Stimulated activated naive CD8-positive, alpha-beta T cell treated with anti-CD3 and anti-CD28 coated beads, Interleukin-15, Interleukin-2, amounts not matched to agents 100 ng/mL and 50 ng/mL, for 24 hours (primary cell): Measurements from ENCODE around the gene FGD4.

ENCODE experiments used
- H3K27ac Mint-ChIP-seq: one replicate; pipeline ENCODE4 v1.8.0; 2021; ENCODE audit warnings: mild to moderate bottlenecking, mixed read lengths
- H3K27me3 Mint-ChIP-seq: one replicate; pipeline ENCODE4 v1.8.0; 2021; ENCODE audit warnings: mixed read lengths
- H3K36me3 Mint-ChIP-seq: one replicate; pipeline ENCODE4 v1.8.0; 2021; ENCODE audit warnings: low read depth, mixed read lengths
- H3K4me1 Mint-ChIP-seq: one replicate; pipeline ENCODE4 v1.8.0; 2021; ENCODE audit warnings: low read depth, mixed read lengths
- H3K4me3 Mint-ChIP-seq: one replicate; pipeline ENCODE4 v1.8.0; 2021; ENCODE audit warnings: mild to moderate bottlenecking, mixed read lengths
- H3K9me3 Mint-ChIP-seq: one replicate; pipeline ENCODE4 v1.8.0; 2021; ENCODE audit warnings: mixed read lengths

Gene FGD4

DNA sequence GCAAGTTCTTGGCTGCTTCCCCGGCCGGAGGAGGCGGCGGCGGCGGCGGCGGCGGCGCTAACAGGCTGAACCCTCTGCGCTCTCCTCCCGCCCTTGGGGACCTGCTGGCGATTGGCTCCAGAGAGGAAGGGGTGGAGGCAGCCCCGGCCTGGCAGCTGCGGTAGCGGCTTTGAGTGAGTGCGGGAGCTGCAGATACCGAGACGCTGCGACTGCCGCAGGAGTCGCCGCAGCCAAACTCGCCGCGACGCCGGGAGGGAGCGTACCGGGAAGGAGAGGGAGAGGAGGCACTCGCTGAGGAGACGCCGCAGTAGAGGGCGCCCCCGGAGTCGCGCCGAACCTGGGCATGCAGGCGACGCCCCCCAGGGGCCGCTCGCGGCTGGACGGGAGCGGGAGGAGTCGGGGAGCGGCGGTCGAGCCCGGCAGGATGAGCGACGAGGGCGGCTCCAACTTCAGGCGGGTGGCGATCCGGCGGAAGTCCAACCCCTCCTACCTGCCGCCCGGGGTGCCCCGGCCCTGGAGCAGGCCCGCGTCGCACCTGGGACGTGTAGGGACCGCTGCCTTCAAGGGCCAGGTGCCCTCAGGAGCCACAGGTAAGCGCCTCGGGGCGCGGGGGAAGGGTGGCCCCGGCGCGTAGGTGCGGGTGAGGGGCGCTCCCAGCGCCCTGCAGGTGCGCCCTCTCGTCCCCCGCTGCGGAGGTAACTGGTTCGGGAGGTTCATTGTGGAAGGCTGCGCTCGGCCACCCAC, at the start of gene FGD4:
Gene FGD4 (plus strand): TSS at position 189 of the 744 bp plus-strand sequence.
- Mint-ChIP-seq H3K36me3 (no peaks in the 10 kb centered on the region), H3K9me3 (no peaks in the 10 kb centered on the region), H3K27me3 (peaks cover 40% of the 10 kb centered on the region), H3K4me3 (peak within 1 kb of the TSS; percentile 87), H3K27ac (no peak within 1 kb of the TSS), H3K4me1 (peaks cover 3% of the 10 kb centered on the region)

DNA sequence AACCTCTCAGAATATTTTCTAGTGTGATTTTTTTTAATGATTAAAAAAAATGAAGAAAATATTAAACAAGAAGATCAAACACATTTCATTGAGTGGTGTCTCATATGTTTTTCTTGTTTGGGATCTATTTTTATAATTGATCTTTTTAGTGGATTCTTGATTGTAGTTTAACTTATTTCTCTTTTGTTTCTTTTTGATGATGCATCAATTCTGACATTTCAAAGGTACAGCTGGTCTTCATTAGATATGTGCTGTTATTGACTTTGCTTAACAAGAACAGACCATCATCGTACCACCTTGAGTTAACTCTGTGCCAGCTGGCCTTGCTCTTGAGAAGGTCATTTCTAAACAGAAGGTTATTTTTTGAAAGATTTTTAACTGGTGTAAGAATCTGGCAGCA, 45.8 kb upstream of the FGD4 start:
- H3K9me3 Mint-ChIP-seq, result no peaks in the 10 kb centered on the region
- no peak overlapping the region for H3K4me3 Mint-ChIP-seq
- H3K27ac Mint-ChIP-seq, result no peak overlapping the region
- H3K4me1 Mint-ChIP-seq, result no peaks in the 10 kb centered on the region
- H3K27me3 Mint-ChIP-seq, result no peaks in the 10 kb centered on the region
- peaks cover 7% of the 10 kb centered on the region for H3K36me3 Mint-ChIP-seq

DNA sequence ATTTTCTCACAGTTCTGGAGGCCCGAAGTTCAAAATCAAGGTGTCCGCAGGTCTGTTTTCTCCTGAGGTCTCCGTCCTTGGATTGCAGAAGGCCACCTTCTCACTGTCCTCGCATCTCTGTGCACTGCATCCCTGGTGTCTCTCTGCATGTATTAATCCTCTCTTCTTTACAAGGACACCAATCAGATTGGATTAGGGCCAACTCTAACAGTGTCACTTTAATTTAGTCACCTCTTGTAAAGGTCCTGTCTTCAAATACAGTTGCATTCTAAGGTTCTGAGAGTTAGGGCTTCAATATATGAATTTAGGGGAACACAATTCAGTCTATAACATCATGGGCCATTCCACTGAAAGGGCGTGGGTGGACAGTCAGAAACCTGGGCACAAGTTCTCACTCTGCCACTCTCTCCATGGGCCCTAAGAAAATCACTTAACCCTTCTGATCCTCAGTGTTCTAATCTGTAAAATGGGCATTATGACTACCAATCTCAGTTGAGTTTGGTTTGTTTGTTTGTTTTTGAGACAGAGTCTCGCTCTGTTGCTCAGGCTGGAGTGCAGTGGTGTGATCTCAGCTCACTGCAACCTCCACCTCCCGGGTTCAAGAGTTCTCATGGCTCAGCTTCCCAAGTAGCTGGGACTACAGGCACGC, 41.6 kb upstream of the FGD4 start:
- H3K27ac Mint-ChIP-seq, result no peak overlapping the region
- no peaks in the 10 kb centered on the region for H3K27me3 Mint-ChIP-seq
- H3K4me3 Mint-ChIP-seq, result no peak overlapping the region
- H3K4me1 Mint-ChIP-seq, result no peaks in the 10 kb centered on the region
- no peaks in the 10 kb centered on the region for H3K36me3 Mint-ChIP-seq
- H3K9me3 Mint-ChIP-seq, result no peaks in the 10 kb centered on the region

DNA sequence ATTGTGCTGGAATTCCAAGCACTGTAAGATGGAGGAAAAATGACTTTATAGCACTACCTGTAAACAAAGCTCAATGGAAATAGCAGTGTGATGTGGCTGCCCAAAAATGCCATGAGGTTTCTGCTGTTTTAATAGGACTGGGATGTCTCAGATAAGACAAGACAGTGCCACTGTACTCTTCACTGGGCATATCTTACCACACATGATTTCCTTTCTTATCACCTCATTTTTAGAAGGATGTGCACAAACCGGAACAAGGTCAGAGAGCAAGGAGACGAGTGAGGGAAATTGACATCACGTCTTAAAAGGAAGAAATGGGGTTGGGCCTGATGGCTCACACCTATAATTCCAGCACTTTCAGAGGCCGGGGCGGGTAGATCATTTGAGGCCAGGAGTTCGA, 38.4 kb upstream of the FGD4 start:
- H3K4me3 Mint-ChIP-seq, result no peak overlapping the region
- H3K27me3 Mint-ChIP-seq, result no peaks in the 10 kb centered on the region
- H3K9me3 Mint-ChIP-seq, result no peaks in the 10 kb centered on the region
- H3K4me1 Mint-ChIP-seq, result no peaks in the 10 kb centered on the region
- no peak overlapping the region for H3K27ac Mint-ChIP-seq
- no peaks in the 10 kb centered on the region for H3K36me3 Mint-ChIP-seq

DNA sequence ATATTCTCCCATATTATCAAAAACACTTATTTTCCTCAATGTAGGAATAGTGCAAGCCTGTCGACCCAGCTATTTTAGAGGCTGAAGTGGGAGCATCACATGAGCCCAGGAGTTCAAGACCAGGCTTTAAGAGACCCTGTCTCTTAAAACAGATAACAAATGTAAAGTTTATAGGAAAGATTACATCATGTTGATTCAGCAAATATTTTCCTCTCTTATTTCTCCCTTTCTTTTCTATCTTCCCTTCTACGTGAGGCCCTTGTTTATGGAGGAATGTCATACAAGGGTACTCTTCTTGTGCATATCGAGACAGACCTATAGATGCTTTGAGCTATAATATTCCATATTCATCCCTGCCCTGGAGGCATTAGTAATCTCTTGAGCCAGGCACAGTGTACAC, 36.5 kb upstream of the FGD4 start:
- Mint-ChIP-seq H3K4me1 (no peaks in the 10 kb centered on the region), H3K4me3 (no peak overlapping the region), H3K27me3 (no peaks in the 10 kb centered on the region), H3K9me3 (no peaks in the 10 kb centered on the region), H3K36me3 (no peaks in the 10 kb centered on the region), H3K27ac (no peak overlapping the region)

DNA sequence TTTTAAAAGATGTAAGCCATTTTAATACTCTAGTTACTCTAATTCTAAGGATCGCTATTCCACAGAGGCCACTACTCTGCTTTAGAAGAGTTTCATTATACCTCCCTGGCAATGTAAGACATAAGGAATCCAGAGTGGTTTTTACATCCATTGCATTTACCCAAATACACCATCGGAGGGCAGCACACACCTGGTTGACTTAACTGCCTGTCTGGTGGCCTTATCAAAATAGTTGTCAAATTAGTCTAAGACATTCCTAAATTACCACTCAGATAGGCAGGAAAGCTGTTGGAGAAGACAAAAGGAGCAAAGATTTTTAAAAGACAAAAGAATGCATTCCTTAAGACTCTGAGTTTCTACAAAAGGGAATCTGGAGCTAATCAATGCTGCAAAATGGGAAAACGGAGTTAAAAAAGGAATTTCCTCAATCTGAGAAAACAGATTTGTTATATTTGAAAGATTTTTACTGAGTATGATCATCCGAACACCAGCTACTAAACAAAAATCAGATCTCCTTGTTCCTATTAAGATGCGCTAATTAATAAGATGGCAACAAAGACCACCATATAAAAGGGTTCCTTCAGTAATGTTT, 33.8 kb upstream of the FGD4 start:
- H3K4me1 Mint-ChIP-seq, result no peaks in the 10 kb centered on the region
- H3K36me3 Mint-ChIP-seq, result no peaks in the 10 kb centered on the region
- H3K9me3 Mint-ChIP-seq, result no peaks in the 10 kb centered on the region
- no peak overlapping the region for H3K27ac Mint-ChIP-seq
- H3K4me3 Mint-ChIP-seq, result no peak overlapping the region
- no peaks in the 10 kb centered on the region for H3K27me3 Mint-ChIP-seq

DNA sequence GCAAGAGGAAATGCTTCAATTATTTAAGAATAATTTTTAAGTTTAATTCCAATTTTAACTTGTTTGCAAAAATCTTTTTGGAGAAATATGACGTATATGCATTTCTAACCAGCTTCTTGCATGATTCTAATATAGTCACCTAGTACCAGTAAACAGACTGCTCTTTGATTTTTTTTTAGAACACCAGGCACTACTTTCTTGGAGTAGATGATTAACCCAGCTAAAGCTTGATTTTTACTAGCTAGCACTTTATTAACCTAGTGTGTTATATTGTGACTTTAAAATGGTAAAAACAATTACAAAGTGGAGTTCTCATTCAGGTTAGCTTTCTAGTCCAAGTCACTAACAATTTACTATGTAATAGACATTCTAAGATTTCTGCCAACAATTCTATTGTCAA, 32.6 kb upstream of the FGD4 start:
- no peaks in the 10 kb centered on the region for H3K9me3 Mint-ChIP-seq
- no peak overlapping the region for H3K27ac Mint-ChIP-seq
- H3K4me3 Mint-ChIP-seq, result no peak overlapping the region
- no peaks in the 10 kb centered on the region for H3K4me1 Mint-ChIP-seq
- no peaks in the 10 kb centered on the region for H3K36me3 Mint-ChIP-seq
- no peaks in the 10 kb centered on the region for H3K27me3 Mint-ChIP-seq

DNA sequence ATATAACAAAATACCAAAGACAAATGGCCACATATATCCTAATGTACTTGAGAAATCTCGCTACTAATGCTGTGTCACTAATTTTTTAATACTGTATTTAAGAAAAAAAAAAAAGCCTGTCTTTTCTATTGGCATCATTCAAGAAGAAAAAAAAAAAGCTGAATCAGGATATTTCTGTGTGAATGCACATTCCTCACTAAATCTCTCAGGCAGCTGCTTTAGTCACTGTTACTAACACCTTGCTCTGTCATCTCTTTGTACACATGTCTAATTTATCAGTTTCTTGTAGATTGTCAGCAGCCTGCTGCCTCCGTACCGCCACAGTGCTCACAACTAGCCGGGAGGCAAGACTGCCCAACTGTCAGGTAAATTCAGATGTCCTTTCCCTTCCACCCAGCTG, 32.0 kb upstream of the FGD4 start:
- Mint-ChIP-seq H3K4me3 (no peak overlapping the region), H3K4me1 (no peaks in the 10 kb centered on the region), H3K36me3 (no peaks in the 10 kb centered on the region), H3K27ac (no peak overlapping the region), H3K27me3 (no peaks in the 10 kb centered on the region), H3K9me3 (no peaks in the 10 kb centered on the region)

DNA sequence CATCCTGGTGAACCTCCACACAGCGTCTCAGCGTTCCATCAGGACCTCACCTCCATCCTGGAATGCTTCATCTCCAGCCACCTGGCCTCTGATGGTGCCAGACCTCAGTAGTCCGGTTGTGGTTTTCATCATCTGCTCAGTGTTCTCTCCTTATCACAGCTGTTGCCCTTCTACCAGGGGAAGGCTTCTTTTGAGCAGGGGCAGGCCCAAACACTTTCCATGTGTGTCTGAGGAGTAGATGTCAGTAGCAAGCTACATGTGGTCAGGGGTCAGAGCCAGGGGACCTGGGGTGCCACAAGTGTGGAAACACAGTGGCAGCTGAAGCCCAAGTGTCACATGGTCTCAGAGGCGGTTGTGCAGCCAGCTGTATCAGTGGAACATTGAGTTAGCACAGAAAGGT, 30.2 kb upstream of the FGD4 start:
- Mint-ChIP-seq H3K9me3 (no peaks in the 10 kb centered on the region), H3K4me1 (no peaks in the 10 kb centered on the region), H3K27me3 (no peaks in the 10 kb centered on the region), H3K27ac (no peak overlapping the region), H3K36me3 (no peaks in the 10 kb centered on the region), H3K4me3 (no peak overlapping the region)

DNA sequence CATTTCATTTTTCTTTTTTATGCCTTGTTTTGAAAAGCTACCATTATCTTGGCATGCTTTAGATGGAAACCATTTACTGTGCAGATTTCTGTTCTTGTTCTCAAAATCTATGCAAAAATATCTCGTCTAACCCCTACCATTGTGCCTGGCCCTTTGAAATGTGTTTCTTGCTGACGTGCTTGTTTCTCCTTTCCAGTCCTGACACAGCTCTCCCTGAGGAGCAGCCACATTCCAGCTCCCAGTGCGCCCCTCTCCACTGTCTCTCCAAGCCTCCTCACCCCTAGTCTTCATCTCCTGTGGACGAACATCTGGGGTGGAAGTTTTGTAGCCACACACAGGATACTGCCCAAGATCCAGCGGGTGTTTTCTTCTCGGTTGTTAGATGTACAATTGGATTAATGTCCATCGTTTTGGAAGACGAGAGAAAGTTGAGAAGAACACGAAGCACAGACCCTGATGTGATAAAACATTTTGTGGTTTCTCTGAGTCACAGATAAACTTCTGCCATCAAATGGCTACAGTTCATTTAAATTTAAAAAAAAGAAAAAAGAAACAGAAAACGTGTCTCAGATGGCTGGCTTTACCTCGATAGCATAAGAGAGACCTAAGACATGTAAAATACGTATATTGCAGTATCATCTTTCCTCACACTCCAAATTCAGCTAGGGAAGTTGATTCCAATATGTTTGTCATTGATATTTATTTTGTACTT, 21.9 kb upstream of the FGD4 start:
- Mint-ChIP-seq H3K27me3 (peaks cover 3% of the 10 kb centered on the region), H3K4me1 (no peaks in the 10 kb centered on the region), H3K36me3 (no peaks in the 10 kb centered on the region), H3K9me3 (no peaks in the 10 kb centered on the region), H3K4me3 (no peak overlapping the region), H3K27ac (no peak overlapping the region)

DNA sequence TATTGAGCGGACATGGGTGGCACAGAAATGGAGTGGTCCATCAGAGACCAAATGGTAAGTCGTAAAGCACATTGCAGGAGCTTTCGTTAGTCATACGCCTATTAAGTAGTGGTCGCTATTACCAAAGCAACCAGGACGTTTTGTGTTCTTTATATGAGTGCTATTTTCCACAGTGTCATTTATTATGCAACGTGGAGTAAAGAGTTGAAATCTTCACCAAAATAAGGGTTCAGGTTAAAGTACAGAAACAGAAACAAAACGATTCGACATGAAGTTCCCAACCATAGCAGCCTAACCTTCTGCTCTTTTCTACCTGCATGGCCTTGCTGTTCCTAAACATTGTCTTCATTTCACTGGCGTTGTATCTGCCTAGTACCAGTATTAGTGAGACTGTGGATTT, 20.1 kb upstream of the FGD4 start:
- Mint-ChIP-seq H3K27ac (no peak overlapping the region), H3K27me3 (peaks cover 3% of the 10 kb centered on the region), H3K4me3 (no peak overlapping the region), H3K36me3 (no peaks in the 10 kb centered on the region), H3K4me1 (no peaks in the 10 kb centered on the region), H3K9me3 (no peaks in the 10 kb centered on the region)

DNA sequence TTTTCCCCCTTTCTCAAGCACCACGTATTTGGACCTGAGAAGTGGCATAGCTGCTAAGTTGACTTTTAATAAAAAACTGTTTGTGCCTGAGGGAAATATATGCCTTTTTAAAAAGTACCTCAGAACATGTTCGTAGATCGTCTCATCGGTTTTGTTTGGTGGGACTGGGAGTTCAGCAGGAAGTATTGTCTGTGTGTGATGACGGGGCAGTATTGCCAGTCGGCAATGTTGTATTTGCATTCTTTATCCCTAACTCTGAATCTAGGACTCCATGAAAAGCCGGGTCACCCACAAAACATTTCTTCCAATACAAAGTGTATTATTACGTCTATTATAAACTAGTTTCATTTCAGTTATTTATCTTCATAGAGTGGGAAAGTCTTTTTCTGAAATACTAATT, 19.7 kb upstream of the FGD4 start:
- Mint-ChIP-seq H3K4me1 (no peaks in the 10 kb centered on the region), H3K36me3 (no peaks in the 10 kb centered on the region), H3K27me3 (peaks cover 3% of the 10 kb centered on the region), H3K27ac (no peak overlapping the region), H3K9me3 (no peaks in the 10 kb centered on the region), H3K4me3 (no peak overlapping the region)

DNA sequence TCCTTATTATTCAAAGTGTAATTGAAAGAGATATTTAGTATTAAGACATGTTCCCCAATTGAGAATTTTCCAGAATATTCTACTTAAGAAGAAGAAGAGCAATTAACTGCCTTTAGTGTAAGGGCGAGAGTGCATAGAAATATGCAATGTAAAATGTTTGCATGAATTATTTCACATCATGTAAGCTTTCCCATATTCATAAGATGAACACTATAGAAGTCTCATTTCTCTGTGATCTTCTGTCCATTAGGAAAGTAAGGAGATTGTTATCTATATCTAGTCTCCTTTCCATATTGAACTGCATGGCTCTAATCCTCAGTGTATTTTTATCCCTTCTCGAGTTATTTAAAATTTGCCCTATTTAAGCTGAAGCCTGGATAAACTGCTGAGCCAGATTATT, 17.1 kb upstream of the FGD4 start:
- Mint-ChIP-seq H3K4me1 (no peaks in the 10 kb centered on the region), H3K4me3 (no peak overlapping the region), H3K27ac (no peak overlapping the region), H3K27me3 (peaks cover 3% of the 10 kb centered on the region), H3K9me3 (no peaks in the 10 kb centered on the region), H3K36me3 (no peaks in the 10 kb centered on the region)

DNA sequence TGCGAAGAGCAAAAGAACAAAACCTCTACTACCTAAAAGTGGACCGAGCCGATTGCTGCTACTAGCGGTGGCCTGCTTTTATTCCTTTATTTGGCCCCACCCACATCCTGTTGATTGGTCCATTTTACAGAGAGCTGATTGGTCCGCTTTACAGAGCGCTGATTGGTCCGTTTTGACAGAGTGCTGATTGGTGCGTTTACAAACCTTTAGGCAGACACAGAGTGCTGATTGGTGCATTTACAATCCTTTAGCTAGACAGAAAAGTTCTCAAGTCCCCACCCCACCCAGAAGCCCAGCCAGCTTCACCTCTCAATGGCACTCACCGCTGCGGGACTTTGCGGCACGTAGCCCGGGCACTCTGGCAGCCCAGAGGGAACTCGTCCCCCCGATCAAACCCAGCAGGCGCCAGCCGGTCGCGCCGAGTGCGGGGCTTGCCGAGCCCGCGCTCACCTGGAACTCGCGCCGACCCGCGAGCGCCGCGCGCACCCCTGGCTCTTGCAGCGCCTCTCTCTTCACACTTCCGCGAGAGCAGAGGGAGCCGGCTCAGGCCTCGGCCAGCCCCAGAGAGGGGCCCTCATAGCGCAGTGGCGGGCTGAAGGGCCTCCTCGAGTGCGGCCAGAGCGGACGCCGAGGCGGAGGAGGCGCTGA, 8.7 kb upstream of the FGD4 start:
- Mint-ChIP-seq H3K27ac (no peak overlapping the region), H3K27me3 (peaks cover 6% of the 10 kb centered on the region), H3K4me1 (peaks cover 4% of the 10 kb centered on the region), H3K9me3 (no peaks in the 10 kb centered on the region), H3K4me3 (peak overlapping the region; percentile 70), H3K36me3 (no peaks in the 10 kb centered on the region)

DNA sequence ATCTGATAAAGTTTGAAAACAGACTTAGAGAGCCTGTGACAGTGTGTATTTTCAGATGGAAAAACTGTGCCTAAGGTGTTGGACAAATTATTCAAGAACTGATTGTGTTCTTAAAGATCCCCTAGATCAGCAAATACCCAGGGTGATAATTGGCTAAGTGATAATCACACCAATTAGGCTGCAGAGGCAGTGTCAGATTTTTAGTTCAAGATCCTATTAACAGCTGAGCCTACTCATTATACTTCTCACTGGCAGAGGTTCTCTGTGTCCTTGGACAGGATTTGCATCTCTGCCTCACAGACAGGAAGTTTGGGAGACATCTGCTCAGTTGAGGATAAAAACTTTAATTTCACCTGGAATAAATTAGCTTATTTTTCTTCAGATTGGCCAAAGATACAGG, 4.3 kb upstream of the FGD4 start:
- H3K27ac Mint-ChIP-seq, result no peak overlapping the region
- no peaks in the 10 kb centered on the region for H3K9me3 Mint-ChIP-seq
- no peaks in the 10 kb centered on the region for H3K36me3 Mint-ChIP-seq
- H3K27me3 Mint-ChIP-seq, result peaks cover 23% of the 10 kb centered on the region
- peaks cover 7% of the 10 kb centered on the region for H3K4me1 Mint-ChIP-seq
- no peak overlapping the region for H3K4me3 Mint-ChIP-seq
